Lower leg skin (tissue), 4 donors: Measurements from ENCODE around the gene ATF6. TPM values are rescaled to one million over a fixed set of nuclear protein-coding genes. Genes with fewer than 3 reads are reported as not detected.

Experiments
- DNase-seq, 2 donors: peaks; one replicate each; pipeline ENCODE4 v3.0.0-alpha.2; 2019; ENCODE audit warnings: low spot score in 2 of 2
- H3K4me3 ChIP-seq: fragments of 200-600 bp; sonication (generic); 2 replicates; pipeline ENCODE4 v1.5.1; 2017; ENCODE audit warnings: mild to moderate bottlenecking, low read depth; ENCODE audit not compliant: poor library complexity, severe bottlenecking
- POLR2A ChIP-seq, 2 donors: fragments of 450-650 bp; IDR thresholded peaks; one replicate each; pipeline ENCODE4 v1.6.1; 2016 to 2017; ENCODE audit warnings: antibody characterized with exemption in 2 of 2, mild to moderate bottlenecking in 1 of 2, moderate library complexity in 1 of 2
- WGBS, 2 donors: methylation state at CpG; one replicate each; pipeline ENCODE4 v1.1.5; 2018; 5-methylcytosine and 5-hydroxymethylcytosine counted together
- intact Hi-C: fragments of 100-400 bp; cut with DNase I; formaldehyde crosslinking; loops from one replicate; pipeline ENCODE4 v1.15.0; 2023; ENCODE audit warnings: low total_unique reads
- total RNA-seq, 4 donors: library from RNA; depleted of rRNA; stranded (reverse); fragments of >200 nt; gene quantifications; one replicate each; pipeline ENCODE4 v1.1.0, GENCODE V29; 2016
- TF ChIP-seq, protein P1 (sequence below), 3 donors: fragments of 450-650 bp; IDR thresholded peaks; one replicate each; pipeline ENCODE4 v1.5.1; 2016; ENCODE audit warnings: antibody characterized with exemption in 3 of 3, mild to moderate bottlenecking in 3 of 3, moderate library complexity in 2 of 3

Gene ATF6
- total RNA-seq, 4 donors from 2014 or later = 28.7 to 33.5 (median 31.2) TPM

DNA sequence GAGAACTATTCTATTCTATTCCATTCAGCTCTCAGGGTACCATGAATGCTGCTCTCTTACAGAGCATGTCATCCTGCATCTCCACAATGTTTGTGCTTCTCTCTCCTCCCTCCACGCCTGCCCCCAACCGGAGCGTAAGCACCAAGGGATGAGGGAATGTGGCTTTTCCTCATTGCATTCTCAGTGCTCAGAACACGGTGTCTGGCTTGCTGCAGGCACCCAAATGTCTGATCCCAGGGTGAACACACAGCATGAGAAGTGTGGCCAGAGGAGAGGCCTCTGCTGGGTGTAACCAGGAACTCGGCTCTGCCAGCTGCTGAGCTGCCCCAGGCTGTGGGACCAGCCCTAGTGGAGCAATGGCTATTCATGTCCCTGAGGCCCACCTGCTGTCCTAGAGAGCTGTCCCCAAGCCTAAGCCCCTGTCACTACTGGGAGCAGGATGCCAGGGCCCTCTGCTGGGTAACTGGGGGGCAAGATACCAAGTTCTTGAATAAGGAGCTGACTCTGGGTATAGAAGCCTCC lies 219.2 kb downstream of the ATF6 start:
- H3K4me3 ChIP-seq = no peak overlapping the region
- intact Hi-C loops = no loop called here
- TF ChIP-seq, protein P1, sequence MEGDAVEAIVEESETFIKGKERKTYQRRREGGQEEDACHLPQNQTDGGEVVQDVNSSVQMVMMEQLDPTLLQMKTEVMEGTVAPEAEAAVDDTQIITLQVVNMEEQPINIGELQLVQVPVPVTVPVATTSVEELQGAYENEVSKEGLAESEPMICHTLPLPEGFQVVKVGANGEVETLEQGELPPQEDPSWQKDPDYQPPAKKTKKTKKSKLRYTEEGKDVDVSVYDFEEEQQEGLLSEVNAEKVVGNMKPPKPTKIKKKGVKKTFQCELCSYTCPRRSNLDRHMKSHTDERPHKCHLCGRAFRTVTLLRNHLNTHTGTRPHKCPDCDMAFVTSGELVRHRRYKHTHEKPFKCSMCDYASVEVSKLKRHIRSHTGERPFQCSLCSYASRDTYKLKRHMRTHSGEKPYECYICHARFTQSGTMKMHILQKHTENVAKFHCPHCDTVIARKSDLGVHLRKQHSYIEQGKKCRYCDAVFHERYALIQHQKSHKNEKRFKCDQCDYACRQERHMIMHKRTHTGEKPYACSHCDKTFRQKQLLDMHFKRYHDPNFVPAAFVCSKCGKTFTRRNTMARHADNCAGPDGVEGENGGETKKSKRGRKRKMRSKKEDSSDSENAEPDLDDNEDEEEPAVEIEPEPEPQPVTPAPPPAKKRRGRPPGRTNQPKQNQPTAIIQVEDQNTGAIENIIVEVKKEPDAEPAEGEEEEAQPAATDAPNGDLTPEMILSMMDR (IDR thresholded peaks at IDR 0.05) = no peak
- no peak for TF ChIP-seq POLR2A (IDR thresholded peaks at IDR 0.05)
- 60 to 69% methylated on average over 5 of the region's 5 CpGs for WGBS, 2 donors
- no peak for DNase-seq

DNA sequence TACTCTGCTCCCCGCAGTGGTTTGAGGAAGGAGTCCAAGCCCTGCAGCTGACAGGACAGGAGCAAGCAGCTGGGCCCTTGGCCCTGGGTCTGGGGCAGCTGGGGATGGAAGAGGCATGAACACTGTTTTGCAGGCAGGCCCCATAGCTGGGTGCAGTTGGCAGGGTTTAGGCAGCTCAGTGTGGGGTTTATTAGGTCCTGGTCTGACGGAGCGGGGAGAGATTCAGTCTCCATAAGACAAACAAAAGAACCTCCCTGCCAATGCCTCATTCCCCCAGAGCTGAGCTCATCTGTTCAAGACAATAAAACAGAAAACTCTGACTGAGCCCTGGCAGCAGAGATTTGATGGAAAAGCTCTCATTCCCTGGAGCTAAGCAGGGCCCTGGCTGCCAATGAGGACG lies 220.2 kb downstream of the ATF6 start:
- no peak for DNase-seq
- H3K4me3 ChIP-seq = no peak overlapping the region
- TF ChIP-seq, protein P1 (IDR thresholded peaks at IDR 0.05) = no peak
- TF ChIP-seq POLR2A (IDR thresholded peaks at IDR 0.05) = no peak
- intact Hi-C loops = no loop called here
- 63 to 67% methylated on average over 4 of the region's 4 CpGs for WGBS, 2 donors

DNA sequence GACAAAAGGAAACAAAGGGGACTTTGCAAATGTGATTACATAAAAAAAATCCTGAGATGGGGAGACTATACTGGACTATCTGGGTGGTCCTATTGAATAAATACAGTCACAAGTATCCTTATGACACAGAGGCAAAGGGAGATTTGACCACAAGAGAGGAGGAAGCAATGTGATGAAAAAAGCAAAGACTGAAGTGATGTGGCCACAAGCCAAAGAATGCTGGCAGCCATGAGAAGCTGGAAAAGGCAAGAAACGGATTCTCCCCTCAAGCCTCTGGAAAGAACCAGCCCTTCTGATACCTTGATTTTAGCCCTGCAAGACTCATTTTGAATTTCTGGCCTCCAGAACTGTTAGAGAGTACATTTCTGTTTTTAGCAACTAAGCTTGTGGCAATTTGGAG lies 221.2 kb downstream of the ATF6 start:
- TF ChIP-seq, protein P1 (IDR thresholded peaks at IDR 0.05) = no peak
- TF ChIP-seq POLR2A (IDR thresholded peaks at IDR 0.05) = no peak
- DNase-seq = no peak
- intact Hi-C loops = no loop called here
- WGBS, 2 donors = 36 to 42% methylated on average over 1 of the region's 1 CpG
- no peak overlapping the region for H3K4me3 ChIP-seq

DNA sequence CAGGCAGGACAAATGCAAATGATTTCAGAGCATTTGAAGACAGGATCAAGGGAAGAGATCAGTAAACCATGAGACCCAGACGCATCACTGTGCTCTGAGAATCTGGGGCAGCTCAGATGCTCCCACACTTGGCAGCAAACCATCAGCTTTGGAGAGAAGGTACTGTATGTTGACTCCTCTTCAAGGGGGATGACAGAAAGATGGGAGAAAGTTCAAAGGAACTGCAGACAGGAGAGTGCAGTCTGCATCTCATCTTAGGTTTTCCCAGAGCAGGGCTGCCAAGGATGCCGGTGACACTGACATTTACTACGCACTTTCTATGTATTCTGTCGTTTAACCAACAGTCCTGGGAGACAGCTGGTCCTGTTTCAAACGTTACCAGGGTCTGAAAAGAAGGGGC lies 221.8 kb downstream of the ATF6 start:
- DNase-seq = no peak
- 71 to 83% methylated on average over 5 of the region's 5 CpGs for WGBS, 2 donors
- intact Hi-C loops = no loop called here
- TF ChIP-seq POLR2A (IDR thresholded peaks at IDR 0.05) = no peak
- TF ChIP-seq, protein P1 (IDR thresholded peaks at IDR 0.05) = no peak
- no peak overlapping the region for H3K4me3 ChIP-seq

DNA sequence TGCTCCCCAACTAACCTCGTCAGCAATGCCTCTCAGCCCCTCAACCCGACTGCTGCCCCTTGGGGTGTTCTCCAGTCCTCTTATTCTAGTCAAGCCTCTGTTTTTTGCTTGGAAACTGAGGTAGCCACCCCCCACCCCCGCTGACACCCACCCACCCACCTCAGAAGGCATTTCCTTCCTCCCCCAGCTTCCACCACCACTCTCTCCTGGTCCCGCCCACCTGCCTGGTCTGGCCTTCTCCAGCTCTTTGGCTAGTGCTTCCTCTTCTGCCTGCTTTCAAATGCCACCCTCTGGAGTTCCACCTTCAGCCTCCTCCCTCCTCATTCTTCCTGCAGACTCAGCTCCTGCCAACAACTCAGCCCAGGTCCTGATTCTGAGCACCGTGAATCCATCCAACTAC lies 222.3 kb downstream of the ATF6 start:
- 75 to 79% methylated on average over 5 of the region's 5 CpGs for WGBS, 2 donors
- intact Hi-C loops = no loop called here
- no peak overlapping the region for H3K4me3 ChIP-seq
- no peak for DNase-seq
- TF ChIP-seq, protein P1 (IDR thresholded peaks at IDR 0.05) = no peak
- no peak for TF ChIP-seq POLR2A (IDR thresholded peaks at IDR 0.05)

DNA sequence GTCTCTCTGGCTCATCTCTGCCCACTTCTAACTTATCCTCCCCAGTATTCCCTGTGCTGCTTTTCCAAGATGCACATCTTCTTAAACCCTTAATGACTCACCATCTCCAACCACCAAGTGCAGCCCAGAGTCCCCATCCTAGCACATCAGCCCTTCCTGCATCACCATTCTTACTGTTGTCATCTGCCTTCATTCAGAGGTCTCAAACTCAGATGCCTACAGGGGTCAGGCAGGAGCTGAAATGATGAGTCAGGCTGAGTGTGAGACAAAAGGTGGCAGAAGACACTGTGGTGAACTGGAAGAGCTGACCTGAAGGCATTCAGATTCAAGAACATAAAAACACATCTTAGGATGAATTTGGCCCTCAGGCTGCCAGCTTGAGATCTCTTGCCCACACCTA lies 223.0 kb downstream of the ATF6 start:
- DNase-seq = no peak
- no peak overlapping the region for H3K4me3 ChIP-seq
- TF ChIP-seq, protein P1 (IDR thresholded peaks at IDR 0.05) = no peak
- no peak for TF ChIP-seq POLR2A (IDR thresholded peaks at IDR 0.05)
- intact Hi-C loops = no loop called here
